Effector CD8-positive, alpha-beta T cell (primary cell): Measurements from ENCODE around the gene EIF3B.
"Not testable (repeated sequence)": the region's sequence is repeated elsewhere in the genome, so short reads cannot be mapped to it uniquely, and the experiment has no call there.

Experiments used
- DNase-seq: peaks from one replicate; lab custom pipeline; 2025; lab: John Stamatoyannopoulos, UW

EIF3B gene

DNA sequence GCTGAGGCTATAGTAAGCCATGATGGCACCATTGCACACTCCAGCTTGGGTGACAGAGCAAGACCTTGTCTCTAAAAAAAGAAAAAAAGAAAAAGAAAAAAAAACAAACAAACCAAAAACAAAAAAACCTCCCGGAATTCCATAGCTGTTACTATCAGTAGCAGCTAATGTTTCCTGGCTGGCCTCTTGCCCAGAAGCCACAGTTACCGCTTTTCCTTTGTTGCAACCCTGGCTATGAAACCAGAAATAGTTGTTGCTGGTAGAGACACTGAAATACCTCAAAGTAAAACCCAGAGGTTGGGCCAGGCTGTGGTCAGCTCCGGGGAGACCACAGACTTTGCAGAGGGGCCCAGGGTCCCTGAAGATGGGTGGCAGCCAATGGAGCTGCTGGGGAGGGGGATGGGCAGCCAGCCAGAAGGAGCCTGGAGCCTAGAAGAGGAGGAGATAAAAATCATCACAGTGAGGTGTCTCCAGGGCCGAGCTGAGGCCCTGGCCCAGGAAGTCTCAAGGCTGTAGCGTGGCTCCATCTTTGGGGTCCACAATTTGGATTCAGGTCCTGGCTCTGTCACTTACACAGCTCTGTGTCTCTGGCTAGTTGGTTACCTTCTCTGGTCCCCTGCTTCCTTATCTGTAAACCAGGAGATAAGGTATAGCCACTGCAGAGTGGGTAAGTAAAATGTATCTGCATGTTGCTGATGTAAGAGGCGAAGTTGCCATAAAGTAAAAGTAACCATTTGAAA, 45.4 kb downstream of the EIF3B start:
- no peak for DNase-seq

- DNase-seq = no peak
These were observed 48.0 kb downstream of the EIF3B start for GRCh38 chr7:2402687-2403013.

GRCh38 chr7:2403014-2403717, 48.5 kb downstream of the EIF3B start, which contains the start of gene CHST12:
Gene CHST12, plus strand, starts transcription at chr7:2403611. Its CDS starts 29,029 bp downstream, at chr7:2432640.
- peak; percentile 95 for DNase-seq

GRCh38 chr7:2403718-2404648, 49.4 kb downstream of the EIF3B start:
- DNase-seq = peak; percentile 17

DNA sequence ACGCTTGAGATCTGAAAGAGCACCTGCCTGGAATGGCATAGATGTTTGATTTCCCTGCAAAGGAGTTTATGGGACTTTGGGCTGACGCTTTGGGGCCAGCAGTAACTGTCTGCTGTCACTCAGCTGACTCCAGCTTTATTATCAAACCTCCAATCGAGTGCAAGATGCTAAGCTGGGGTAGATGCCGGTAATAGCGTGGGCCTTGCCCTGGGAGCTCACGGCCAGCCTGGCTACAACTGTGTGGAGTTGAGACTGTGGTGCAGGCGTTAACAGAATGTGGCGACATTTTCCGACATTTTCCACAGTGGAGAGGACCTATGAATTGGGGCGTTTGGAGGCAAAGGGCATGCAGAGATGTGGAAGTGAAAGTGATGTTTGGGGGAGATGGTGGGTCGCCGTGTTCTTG, 50.1 kb downstream of the EIF3B start:
- DNase-seq = no peak

DNA sequence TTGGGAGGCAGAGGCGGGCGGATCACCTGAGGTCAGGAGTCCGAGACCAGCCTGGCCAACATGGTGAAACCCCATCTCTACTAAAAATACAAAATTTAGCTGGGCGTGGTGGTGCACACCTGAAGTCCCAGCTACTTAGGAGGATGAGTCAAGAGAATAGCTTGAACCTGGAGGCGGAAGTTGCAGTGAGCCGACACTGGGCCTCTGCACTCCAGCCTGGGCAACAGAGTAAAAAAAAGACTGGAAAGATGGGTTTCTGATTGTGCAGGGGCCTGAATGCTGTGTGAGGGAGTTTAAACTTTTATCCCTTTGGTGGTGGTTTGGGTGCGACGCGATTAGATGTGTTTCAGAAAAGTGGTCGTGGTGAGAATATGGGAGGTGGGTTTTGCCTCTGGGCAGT, 50.6 kb downstream of the EIF3B start:
- no peak for DNase-seq

DNA sequence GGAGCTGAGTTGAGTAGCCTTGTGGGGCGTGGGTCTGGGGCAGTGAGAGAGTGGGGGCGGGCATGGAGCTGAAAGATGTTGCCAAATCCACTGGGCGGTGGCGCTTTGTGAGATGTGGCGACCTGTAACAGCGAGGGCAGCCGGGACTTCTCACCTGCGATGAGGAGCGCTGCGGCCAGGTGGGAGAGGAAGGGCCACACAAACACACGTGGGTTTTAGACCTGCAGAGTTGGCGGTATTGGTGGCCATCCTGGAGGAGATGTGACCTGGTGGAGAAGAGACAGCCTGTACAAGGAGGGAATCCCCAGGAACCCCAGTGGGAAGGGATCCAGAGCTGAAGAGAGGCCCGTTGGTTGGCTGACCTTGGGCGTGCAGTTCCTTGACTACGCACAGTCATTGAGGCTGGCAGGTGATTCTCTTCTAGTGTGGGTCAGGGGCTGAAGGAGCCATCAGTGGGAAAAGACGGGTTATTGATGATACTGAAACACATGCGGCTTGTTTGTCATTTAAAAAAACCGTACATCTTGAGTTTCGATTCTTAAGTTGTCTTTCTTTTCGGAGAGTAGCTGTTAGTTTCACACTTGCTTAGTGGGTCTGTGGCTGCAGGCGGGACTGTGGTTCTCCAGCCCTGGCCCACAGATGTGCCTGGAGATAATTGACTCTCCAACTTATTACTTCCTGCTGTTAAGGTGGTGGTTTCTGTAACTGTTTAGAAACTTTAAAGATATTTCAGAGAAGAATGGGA, 51.1 kb downstream of the EIF3B start:
- DNase-seq = no peak

- DNase-seq = no peak
These were observed 55.3 kb downstream of the EIF3B start for GRCh38 chr7:2409745-2410414.

GRCh38 chr7:2411049-2411448, 56.4 kb downstream of the EIF3B start:
- no peak for DNase-seq

DNA sequence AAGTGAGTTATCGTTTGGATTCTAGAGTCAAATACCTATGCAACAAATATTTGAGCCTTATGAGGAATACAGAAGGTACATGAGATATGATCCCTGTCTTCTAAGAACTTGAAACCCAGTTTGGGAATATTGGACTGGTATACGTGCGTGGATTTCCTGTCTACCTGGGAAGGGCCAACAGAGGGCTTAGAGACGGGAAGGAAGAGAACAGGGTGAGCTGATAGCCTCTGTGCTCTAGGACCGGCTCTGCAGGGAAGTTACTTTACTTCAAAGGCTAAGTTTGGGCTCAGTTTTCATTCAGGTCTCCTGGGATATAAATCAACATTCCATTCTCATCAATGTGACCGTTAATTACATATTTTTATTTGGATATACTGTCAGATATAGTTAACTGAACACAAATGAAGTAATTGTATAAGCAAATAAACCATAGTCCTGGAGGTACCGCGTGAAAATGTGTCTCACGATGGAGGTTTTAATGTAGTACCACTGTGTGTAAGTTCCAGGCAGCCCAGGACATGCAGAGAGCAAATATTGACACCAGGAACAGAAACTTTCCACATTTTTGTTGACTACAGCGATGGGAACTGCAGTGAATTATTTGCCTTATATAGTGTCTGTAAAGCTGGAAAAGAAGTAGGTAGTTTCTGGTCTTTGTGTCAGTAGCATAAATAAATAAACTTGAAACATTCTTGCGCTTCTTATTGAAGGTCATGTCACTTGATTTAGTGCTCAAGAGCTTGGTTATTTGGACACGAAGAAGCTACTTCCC, 57.4 kb downstream of the EIF3B start:
- no peak for DNase-seq

DNA sequence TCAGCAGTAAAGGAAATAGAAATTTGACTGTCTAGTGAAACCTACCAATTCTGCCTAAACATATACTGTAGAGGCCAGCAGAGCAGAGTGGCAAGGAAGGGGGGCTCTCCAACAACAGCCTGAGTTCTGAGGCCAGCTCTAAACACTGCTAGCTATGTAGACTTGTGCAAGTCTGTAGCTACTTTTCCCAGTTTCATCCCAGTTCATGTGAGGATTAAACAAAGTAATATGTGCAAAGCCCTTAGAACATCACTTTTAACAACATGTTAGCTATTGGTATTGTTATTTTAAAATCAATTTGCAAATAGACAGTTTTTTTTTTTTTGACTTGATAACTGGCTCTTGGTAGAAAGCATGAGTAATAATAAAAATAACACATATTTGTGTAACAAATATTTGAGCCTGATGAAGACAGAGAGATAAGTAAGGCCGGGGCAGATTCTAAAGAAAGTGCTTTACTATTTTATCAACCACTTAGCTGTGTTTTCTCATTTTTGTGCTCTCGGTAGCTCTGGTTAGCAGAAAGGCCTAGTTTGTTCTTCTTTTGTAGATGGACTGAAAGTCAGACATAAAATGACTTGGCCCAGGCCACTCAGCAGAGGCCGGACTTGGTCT, 58.1 kb downstream of the EIF3B start:
- no peak for DNase-seq

- DNase-seq = no peak
These were observed 61.4 kb downstream of the EIF3B start for GRCh38 chr7:2416063-2416462.

- DNase-seq = no peak
These were observed 62.0 kb downstream of the EIF3B start for GRCh38 chr7:2416650-2417049.

GRCh38 chr7:2417178-2417577, 62.6 kb downstream of the EIF3B start:
- DNase-seq = not testable (repeated sequence)

- DNase-seq = no peak
These were observed 63.4 kb downstream of the EIF3B start for GRCh38 chr7:2417981-2418481.

DNA sequence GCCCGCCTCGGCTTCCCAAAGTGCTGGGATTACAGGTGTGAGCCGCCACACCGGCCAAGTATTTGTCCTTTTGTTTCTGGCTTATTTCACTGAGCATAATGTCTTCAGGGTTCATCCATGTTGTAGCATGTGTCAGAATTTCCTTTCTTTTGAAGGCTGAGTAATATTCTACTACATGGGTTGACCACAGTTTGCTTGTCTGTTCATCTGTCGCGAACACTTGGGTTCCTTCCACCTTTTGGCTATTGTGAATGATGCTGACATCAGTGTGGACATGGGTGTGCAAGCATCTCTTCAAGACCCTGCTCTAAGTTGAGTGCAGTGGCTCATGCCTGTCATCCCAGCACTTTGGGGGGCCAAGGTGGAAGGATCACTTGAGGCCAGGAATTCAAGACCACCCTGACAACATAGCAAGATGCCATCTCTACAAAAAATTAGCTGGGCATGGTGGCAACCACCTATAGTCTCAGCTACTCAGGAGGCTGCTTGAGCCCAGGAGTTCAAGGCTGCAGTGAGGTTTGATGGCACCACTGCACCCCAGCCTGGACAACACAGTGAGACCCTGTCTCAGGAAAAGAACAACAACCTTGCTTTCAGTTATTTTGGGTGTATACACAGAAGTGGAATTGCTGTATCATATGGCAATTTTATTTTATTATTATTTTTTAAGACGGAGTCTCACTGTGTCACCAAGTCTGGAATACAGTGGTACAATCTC, 65.7 kb downstream of the EIF3B start:
- DNase-seq = no peak

DNA sequence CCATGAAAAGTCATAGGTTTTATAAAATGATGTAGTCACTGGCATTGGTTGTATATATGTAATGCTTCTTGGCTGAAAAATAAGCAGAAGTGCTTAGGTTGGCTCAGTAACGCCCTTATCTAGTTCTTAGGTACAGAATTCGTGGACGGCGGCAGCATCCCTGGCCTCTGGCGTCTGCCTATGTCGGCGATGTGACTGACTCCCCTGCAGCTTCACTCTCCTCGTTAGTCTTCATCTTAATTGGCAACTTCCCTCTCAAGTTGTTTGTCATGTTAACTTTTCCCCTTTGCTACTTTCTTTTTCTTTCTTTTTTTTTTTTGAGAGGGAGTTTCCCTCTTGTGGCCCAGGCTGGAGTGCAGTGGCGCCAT, 67.3 kb downstream of the EIF3B start:
- no peak for DNase-seq

DNA sequence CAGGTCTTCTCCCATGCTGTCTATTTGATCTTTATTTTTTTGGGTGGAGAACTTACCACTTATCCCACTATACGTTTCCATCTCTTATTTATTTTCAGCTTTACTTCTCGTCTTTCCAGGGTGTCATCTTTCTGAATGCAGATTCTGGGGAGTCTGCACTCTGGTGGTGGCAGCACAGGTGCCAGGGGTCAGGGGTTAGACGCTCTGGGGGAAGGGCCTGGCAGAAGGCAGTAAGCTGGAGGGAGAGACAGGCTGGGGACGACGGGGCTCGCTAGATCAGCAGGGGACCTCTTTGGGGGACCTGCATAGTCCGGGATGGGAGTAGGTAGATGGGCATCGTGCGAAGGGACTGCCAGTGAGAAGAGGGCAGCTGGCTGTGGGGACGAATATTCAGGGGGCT, 71.1 kb downstream of the EIF3B start:
- no peak for DNase-seq
